Fibroblast of lung (primary cell): Measurements from ENCODE around the gene MMADHC. TPM values are rescaled to one million over a fixed set of nuclear protein-coding genes. Genes with fewer than 3 reads are reported as not detected.

ENCODE experiments used
- DNase-seq, 2 donors: peaks; one replicate each; pipeline versions ENCODE4 v3.0.0 to v3.0.0-alpha.2; 2010; ENCODE audit warnings: low read depth in 2 of 2
- H2AFZ ChIP-seq: 2 replicates; pipeline ENCODE4 v1.5.1; 2012; ENCODE audit warnings: low read length, control low read depth, inconsistent platforms
- H3K27ac ChIP-seq: 2 replicates; pipeline ENCODE4 v1.5.1; 2011; ENCODE audit warnings: low read length, control low read depth; ENCODE audit not compliant: insufficient read depth
- H3K27me3 ChIP-seq: 2 replicates; pipeline ENCODE4 v1.5.1; 2011; ENCODE audit warnings: mild to moderate bottlenecking, low read length; ENCODE audit not compliant: control insufficient read depth, insufficient read depth
- H3K36me3 ChIP-seq: 2 replicates; pipeline ENCODE4 v1.5.1; 2011; ENCODE audit warnings: low read length; ENCODE audit not compliant: control insufficient read depth, insufficient read depth
- H3K4me1 ChIP-seq: 2 replicates; pipeline ENCODE4 v1.5.1; 2011; ENCODE audit warnings: low read length; ENCODE audit not compliant: control insufficient read depth, insufficient read depth; ENCODE audit errors: extremely low read depth
- H3K4me2 ChIP-seq: 2 replicates; pipeline ENCODE4 v1.5.1; 2011; ENCODE audit warnings: low read length, control low read depth; ENCODE audit not compliant: insufficient read depth; ENCODE audit errors: extremely low read depth
- H3K4me3 ChIP-seq, 4 experiments: fragments of 200-600 bp in 1 of 4; sonication (generic) in 1 of 4; replicated peaks in 1 of 4; 2 replicates each; pipeline ENCODE4 v1.5.1; 2011 to 2016; ENCODE audit warnings: low read length in 4 of 4, low read depth in 3 of 4, mild to moderate bottlenecking in 3 of 4, control low read depth in 2 of 4, inconsistent platforms in 1 of 4, mixed read lengths in 1 of 4; ENCODE audit not compliant: insufficient read depth in 1 of 4; ENCODE audit errors: control extremely low read depth in 1 of 4
- H3K79me2 ChIP-seq: 2 replicates; pipeline ENCODE4 v1.5.1; 2012; ENCODE audit warnings: mild to moderate bottlenecking, low read length, inconsistent platforms; ENCODE audit not compliant: control insufficient read depth, insufficient read depth
- H3K9ac ChIP-seq: 2 replicates; pipeline ENCODE4 v1.5.1; 2011; ENCODE audit warnings: mild to moderate bottlenecking, low read length, control low read depth; ENCODE audit not compliant: insufficient read depth
- H3K9me3 ChIP-seq: 2 replicates; pipeline ENCODE4 v1.5.1; 2012; ENCODE audit warnings: low read depth, low read length; ENCODE audit not compliant: control insufficient read depth, insufficient read depth
- H4K20me1 ChIP-seq: 2 replicates; pipeline ENCODE4 v1.5.1; 2011; ENCODE audit warnings: low read length; ENCODE audit not compliant: control insufficient read depth, insufficient read depth; ENCODE audit errors: extremely low read depth
- EZH2 ChIP-seq: IDR thresholded peaks from 2 replicates; pipeline ENCODE4 v1.5.1; 2012; ENCODE audit warnings: low read length, control low read depth, mild to moderate bottlenecking; ENCODE audit errors: missing control alignments
- polyA plus RNA-seq, 2 donors: library from polyadenylated mRNA; depleted of rRNA in 1 of 2; stranded (reverse) in 1 of 2; unstranded in 1 of 2; fragments of >200 nt; gene quantifications; 2 replicates each; pipeline ENCODE4 v1.2.1, GENCODE V29; 2011 to 2012; ENCODE audit warnings: missing spikeins in 1 of 2
- total RNA-seq: library from RNA; depleted of rRNA; stranded (reverse); fragments of >200 nt; gene quantifications from 2 replicates; pipeline ENCODE4 v1.2.1, GENCODE V29; 2014
- TF ChIP-seq, protein P1 (sequence below), 2 donors: IDR thresholded peaks in 1 of 2; conservative IDR thresholded peaks in 1 of 2; 1 replicate in 1 of 2; 2 replicates in 1 of 2; pipeline ENCODE4 v1.5.1; 2011 to 2012; ENCODE audit warnings: low read length in 2 of 2, control low read depth in 1 of 2, inconsistent platforms in 1 of 2, low read depth in 1 of 2, mild to moderate bottlenecking in 1 of 2

The MMADHC gene
- total and polyA plus RNA-seq, 2 donors (not counting 1 experiment from before 2014, with no cell fraction given) = 156 to 173 TPM

DNA sequence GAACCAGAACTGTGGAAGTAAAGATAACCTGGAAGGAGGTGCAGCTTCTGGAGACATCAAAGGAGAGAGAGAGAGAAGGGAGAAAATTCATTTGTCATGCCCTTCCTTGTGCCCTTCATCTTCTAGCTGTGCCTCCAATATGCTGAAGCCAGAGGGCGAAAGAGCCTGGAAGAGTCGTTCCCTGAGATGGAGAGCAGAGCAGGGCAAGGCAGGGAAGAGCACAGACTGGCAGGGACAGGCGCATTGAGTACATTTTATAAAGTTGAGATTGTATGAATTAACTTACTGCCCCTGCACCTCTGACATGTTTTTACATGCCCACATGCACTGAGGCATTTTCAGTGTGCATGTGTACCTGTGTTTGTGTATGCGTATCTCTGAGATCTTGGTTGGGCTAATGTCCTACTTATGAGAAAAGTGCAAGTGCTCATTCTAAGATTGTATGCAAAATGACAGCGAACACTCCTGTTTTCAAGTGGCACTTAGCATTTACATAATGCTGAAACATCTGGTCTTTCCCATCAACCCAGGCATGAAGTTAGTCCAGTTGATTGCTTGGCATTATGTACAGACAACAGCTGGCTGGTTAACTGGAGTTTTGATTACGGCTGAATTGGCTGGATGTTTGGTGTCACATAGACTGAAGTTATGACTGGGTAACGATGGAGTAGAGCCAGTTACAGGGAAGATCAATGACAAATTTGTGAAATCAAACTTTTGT, 23.7 kb upstream of the MMADHC start:
- Histone ChIP-seq H3K27ac (no peak overlapping the region), H3K4me2 (no peak overlapping the region), H3K4me3 (no peak overlapping the region), H3K79me2 (no peaks in the 10 kb centered on the region), H3K4me1 (peaks cover 7% of the 10 kb centered on the region), H3K9me3 (no peaks in the 10 kb centered on the region), H3K9ac (no peak overlapping the region), H4K20me1 (no peaks in the 10 kb centered on the region), H3K36me3 (no peaks in the 10 kb centered on the region), H2AFZ (no peak overlapping the region), H3K27me3 (no peaks in the 10 kb centered on the region)
- TF ChIP-seq, protein P1, sequence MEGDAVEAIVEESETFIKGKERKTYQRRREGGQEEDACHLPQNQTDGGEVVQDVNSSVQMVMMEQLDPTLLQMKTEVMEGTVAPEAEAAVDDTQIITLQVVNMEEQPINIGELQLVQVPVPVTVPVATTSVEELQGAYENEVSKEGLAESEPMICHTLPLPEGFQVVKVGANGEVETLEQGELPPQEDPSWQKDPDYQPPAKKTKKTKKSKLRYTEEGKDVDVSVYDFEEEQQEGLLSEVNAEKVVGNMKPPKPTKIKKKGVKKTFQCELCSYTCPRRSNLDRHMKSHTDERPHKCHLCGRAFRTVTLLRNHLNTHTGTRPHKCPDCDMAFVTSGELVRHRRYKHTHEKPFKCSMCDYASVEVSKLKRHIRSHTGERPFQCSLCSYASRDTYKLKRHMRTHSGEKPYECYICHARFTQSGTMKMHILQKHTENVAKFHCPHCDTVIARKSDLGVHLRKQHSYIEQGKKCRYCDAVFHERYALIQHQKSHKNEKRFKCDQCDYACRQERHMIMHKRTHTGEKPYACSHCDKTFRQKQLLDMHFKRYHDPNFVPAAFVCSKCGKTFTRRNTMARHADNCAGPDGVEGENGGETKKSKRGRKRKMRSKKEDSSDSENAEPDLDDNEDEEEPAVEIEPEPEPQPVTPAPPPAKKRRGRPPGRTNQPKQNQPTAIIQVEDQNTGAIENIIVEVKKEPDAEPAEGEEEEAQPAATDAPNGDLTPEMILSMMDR (conservative IDR thresholded peaks at IDR 0.05 in 1 of 2, IDR thresholded peaks at IDR 0.05 in 1 of 2; ENCODE audit: low read depth in 1 of 2, low read length in 2 of 2) = peak; percentile 29 to 44
- TF ChIP-seq EZH2 = no peak
- no peak for DNase-seq

GRCh38 chr2:149606251-149606811, 18.8 kb upstream of the MMADHC start:
- Histone ChIP-seq H3K4me3 (no peak overlapping the region), H3K36me3 (no peaks in the 10 kb centered on the region), H3K9ac (no peak overlapping the region), H4K20me1 (no peaks in the 10 kb centered on the region), H3K9me3 (no peaks in the 10 kb centered on the region), H3K79me2 (no peaks in the 10 kb centered on the region), H3K4me1 (peaks cover 2% of the 10 kb centered on the region), H2AFZ (no peak overlapping the region), H3K4me2 (no peak overlapping the region), H3K27me3 (no peaks in the 10 kb centered on the region), H3K27ac (no peak overlapping the region)
- DNase-seq = peak in 1 of 2 donors; percentile 61
- TF ChIP-seq, protein P1 (conservative IDR thresholded peaks at IDR 0.05 in 1 of 2, IDR thresholded peaks at IDR 0.05 in 1 of 2; ENCODE audit: low read depth in 1 of 2, low read length in 2 of 2) = no peak
- no peak for TF ChIP-seq EZH2

- no peak for DNase-seq
- Histone ChIP-seq H3K27ac (no peak overlapping the region), H4K20me1 (no peaks in the 10 kb centered on the region), H3K4me2 (no peak overlapping the region), H3K9me3 (no peaks in the 10 kb centered on the region), H3K4me1 (peaks cover 2% of the 10 kb centered on the region), H3K4me3 (no peak overlapping the region), H2AFZ (no peak overlapping the region), H3K36me3 (no peaks in the 10 kb centered on the region), H3K9ac (no peak overlapping the region), H3K27me3 (no peaks in the 10 kb centered on the region), H3K79me2 (no peaks in the 10 kb centered on the region)
- TF ChIP-seq EZH2 = no peak
- TF ChIP-seq, protein P1 (conservative IDR thresholded peaks at IDR 0.05 in 1 of 2, IDR thresholded peaks at IDR 0.05 in 1 of 2; ENCODE audit: low read depth in 1 of 2, low read length in 2 of 2) = no peak
Measured at GRCh38 chr2:149603248-149603647, 15.7 kb upstream of the MMADHC start.
